ENCODE measurements around the gene SCTR.
A peak's percentile ranks its signal among the peaks of the same experiment; 100 is the strongest.

SCTR gene

DNA sequence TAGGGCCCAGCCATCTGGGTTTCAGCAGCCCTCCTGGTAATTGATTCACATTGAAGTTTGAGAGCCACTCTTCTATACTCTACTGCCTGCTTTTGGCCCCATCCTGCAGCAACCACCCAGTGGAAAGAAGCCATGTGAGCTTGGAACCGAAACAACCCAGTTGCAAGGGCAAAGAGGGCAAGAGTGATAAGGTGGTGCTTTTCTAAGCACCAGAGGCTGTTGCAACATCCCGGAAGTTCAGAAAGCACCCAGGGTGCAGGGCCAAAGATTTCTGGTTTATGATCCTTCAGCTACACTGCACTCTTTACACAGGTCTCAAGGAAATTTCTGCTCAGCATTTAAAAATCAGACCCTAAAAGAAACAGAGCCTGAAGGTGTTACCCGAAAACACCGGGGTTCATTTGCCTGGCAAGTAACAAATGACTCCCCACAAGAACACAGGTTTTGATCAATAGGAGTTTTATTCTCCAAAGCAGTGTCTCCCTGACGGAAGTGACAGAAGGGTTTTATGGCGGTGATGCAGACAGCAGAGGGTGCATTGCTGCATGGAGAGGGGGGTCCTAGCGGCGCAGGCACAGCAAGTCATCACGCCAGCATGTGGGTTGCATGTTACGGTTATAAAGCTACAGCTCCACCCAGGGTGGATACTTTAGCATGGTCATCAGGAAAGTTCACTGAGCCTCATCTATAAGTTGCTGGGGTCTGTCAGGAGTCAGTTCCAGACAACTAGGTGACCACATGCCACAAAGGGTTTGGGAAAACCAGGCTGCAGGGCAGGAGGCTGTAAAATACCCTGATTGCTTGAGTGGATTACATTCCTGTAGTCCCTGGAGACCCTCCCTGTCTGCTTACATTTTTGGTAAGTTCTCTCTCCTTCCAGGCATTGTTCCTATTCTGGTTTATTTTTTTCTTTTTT lies 121.4 kb downstream of the SCTR start:
- Histone ChIP-seq H3K27ac (peak overlapping the region; percentile 63), H3K36me3 (ENCODE audit: control insufficient read depth, insufficient read depth, low read length) (no peaks in the 10 kb centered on the region), H3K79me2 (peaks cover 6% of the 10 kb centered on the region), H3K9ac (no peak overlapping the region), H3K27me3 (ENCODE audit: control insufficient read depth, insufficient read depth, low read length) (no peaks in the 10 kb centered on the region), H3K4me2 (ENCODE audit: low read length) (peak overlapping the region; percentile 15), H2AFZ (peak overlapping the region; percentile 75), H3K4me1 (peaks cover 10% of the 10 kb centered on the region), H3K4me3 (ENCODE audit: low read depth, low read length) (no peak overlapping the region), H3K9me3 (ENCODE audit: control insufficient read depth, low read length) (no peaks in the 10 kb centered on the region)
- TF ChIP-seq, protein P1, sequence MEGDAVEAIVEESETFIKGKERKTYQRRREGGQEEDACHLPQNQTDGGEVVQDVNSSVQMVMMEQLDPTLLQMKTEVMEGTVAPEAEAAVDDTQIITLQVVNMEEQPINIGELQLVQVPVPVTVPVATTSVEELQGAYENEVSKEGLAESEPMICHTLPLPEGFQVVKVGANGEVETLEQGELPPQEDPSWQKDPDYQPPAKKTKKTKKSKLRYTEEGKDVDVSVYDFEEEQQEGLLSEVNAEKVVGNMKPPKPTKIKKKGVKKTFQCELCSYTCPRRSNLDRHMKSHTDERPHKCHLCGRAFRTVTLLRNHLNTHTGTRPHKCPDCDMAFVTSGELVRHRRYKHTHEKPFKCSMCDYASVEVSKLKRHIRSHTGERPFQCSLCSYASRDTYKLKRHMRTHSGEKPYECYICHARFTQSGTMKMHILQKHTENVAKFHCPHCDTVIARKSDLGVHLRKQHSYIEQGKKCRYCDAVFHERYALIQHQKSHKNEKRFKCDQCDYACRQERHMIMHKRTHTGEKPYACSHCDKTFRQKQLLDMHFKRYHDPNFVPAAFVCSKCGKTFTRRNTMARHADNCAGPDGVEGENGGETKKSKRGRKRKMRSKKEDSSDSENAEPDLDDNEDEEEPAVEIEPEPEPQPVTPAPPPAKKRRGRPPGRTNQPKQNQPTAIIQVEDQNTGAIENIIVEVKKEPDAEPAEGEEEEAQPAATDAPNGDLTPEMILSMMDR (IDR thresholded peaks at IDR 0.05), result no peak

GRCh38 chr2:119402106-119402505 lies 122.2 kb downstream of the SCTR start:
- no peaks in the 10 kb centered on the region for H3K9me3 ChIP-seq (ENCODE audit: control insufficient read depth, low read length)
- H3K79me2 ChIP-seq, result peaks cover 1% of the 10 kb centered on the region
- H3K9ac ChIP-seq, result no peak overlapping the region
- TF ChIP-seq, protein P1 (IDR thresholded peaks at IDR 0.05), result no peak
- no peaks in the 10 kb centered on the region for H3K36me3 ChIP-seq (ENCODE audit: control insufficient read depth, insufficient read depth, low read length)
- H3K4me3 ChIP-seq (ENCODE audit: low read depth, low read length), result no peak overlapping the region
- H3K27ac ChIP-seq, result peak overlapping the region; percentile 63
- peaks cover 8% of the 10 kb centered on the region for H3K4me1 ChIP-seq
- no peak overlapping the region for H3K4me2 ChIP-seq (ENCODE audit: low read length)
- H3K27me3 ChIP-seq (ENCODE audit: control insufficient read depth, insufficient read depth, low read length), result no peaks in the 10 kb centered on the region
- no peak overlapping the region for H2AFZ ChIP-seq

- no peak overlapping the region for H3K4me3 ChIP-seq (ENCODE audit: low read depth, low read length)
- H3K9ac ChIP-seq, result no peak overlapping the region
- H3K79me2 ChIP-seq, result no peaks in the 10 kb centered on the region
- no peaks in the 10 kb centered on the region for H3K4me1 ChIP-seq
- H2AFZ ChIP-seq, result no peak overlapping the region
- no peak overlapping the region for H3K27ac ChIP-seq
- TF ChIP-seq, protein P1 (IDR thresholded peaks at IDR 0.05), result no peak
- no peaks in the 10 kb centered on the region for H3K36me3 ChIP-seq (ENCODE audit: control insufficient read depth, insufficient read depth, low read length)
- no peaks in the 10 kb centered on the region for H3K9me3 ChIP-seq (ENCODE audit: control insufficient read depth, low read length)
- H3K4me2 ChIP-seq (ENCODE audit: low read length), result no peak overlapping the region
- H3K27me3 ChIP-seq (ENCODE audit: control insufficient read depth, insufficient read depth, low read length), result no peaks in the 10 kb centered on the region
Observed at GRCh38 chr2:119397196-119397595, 127.1 kb downstream of the SCTR start.

- TF ChIP-seq, protein P1 (IDR thresholded peaks at IDR 0.05), result no peak
Observed at GRCh38 chr2:119393971-119394748, 130.1 kb downstream of the SCTR start.

More at GRCh38 chr2:119393971-119394748, 130.1 kb downstream of the SCTR start:
- Histone ChIP-seq H2AFZ (no peak overlapping the region), H3K27ac (no peak overlapping the region), H3K36me3 (ENCODE audit: control insufficient read depth, insufficient read depth, low read length) (no peaks in the 10 kb centered on the region), H3K4me1 (peaks cover 13% of the 10 kb centered on the region), H3K79me2 (no peaks in the 10 kb centered on the region), H3K9me3 (ENCODE audit: control insufficient read depth, low read length) (no peaks in the 10 kb centered on the region), H3K4me2 (ENCODE audit: low read length) (no peak overlapping the region), H3K27me3 (ENCODE audit: control insufficient read depth, insufficient read depth, low read length) (no peaks in the 10 kb centered on the region), H3K9ac (no peak overlapping the region), H3K4me3 (ENCODE audit: low read depth, low read length) (no peak overlapping the region)

Measured in parathyroid adenoma (tissue), 2 donors.